Stomach (tissue), 9 donors: Measurements from ENCODE around the gene ZFP62. TPM values are rescaled to one million over a fixed set of nuclear protein-coding genes. Genes with fewer than 3 reads are reported as not detected.

Experiments
- DNase-seq, 2 donors: peaks; one replicate each; pipeline versions ENCODE4 v3.0.0 to v3.0.0-alpha.2; 2013 to 2019
- H3K27ac ChIP-seq, 5 donors: fragments of 200-600 bp in 4 of 5; sonication (generic) in 4 of 5; one replicate each; pipeline ENCODE4 v1.5.1; 2013 to 2019; ENCODE audit warnings: mild to moderate bottlenecking in 1 of 5, moderate library complexity in 1 of 5
- H3K27me3 ChIP-seq, 3 donors: fragments of 200-600 bp; sonication (generic); one replicate each; pipeline ENCODE4 v1.5.1; 2017 to 2019; ENCODE audit warnings: mixed run types in 1 of 3
- H3K36me3 ChIP-seq, 4 donors: fragments of 200-600 bp; sonication (generic); 1 replicate in 3 of 4; 2 replicates in 1 of 4; pipeline ENCODE4 v1.5.1; 2016 to 2019
- H3K4me1 ChIP-seq, 4 donors: fragments of 200-600 bp; sonication (generic); one replicate each; pipeline ENCODE4 v1.5.1; 2016 to 2019
- H3K4me3 ChIP-seq, 4 donors: fragments of 200-600 bp; sonication (generic) in 3 of 4; one replicate each; pipeline ENCODE4 v1.5.1; 2016 to 2019; ENCODE audit warnings: mild to moderate bottlenecking in 1 of 4
- H3K9me3 ChIP-seq, 4 donors: fragments of 200-600 bp; sonication (generic); one replicate each; pipeline ENCODE4 v1.5.1; 2016 to 2019
- CTCF ChIP-seq, 7 experiments: fragments of 450-650 bp in 4 of 7; fragments of 200-600 bp in 3 of 7; sonication (generic) in 3 of 7; IDR thresholded peaks; one replicate each; pipeline ENCODE4 v1.5.1; 2016 to 2019; ENCODE audit warnings: antibody characterized with exemption in 7 of 7, control low read depth in 2 of 7, mild to moderate bottlenecking in 1 of 7
- EP300 ChIP-seq: sonication (generic); formaldehyde crosslinking; IDR thresholded peaks from one replicate; pipeline ENCODE4 v1.6.1; 2017; ENCODE audit warnings: antibody characterized with exemption
- POLR2A ChIP-seq, 4 donors: fragments of 450-650 bp; IDR thresholded peaks; one replicate each; pipeline ENCODE4 v1.6.1; 2016; ENCODE audit warnings: antibody characterized with exemption in 4 of 4, control low read depth in 2 of 4, mild to moderate bottlenecking in 1 of 4, moderate library complexity in 1 of 4
- POLR2AphosphoS5 ChIP-seq, 3 donors: sonication (generic); formaldehyde crosslinking; IDR thresholded peaks; one replicate each; pipeline ENCODE4 v1.6.1; 2016; ENCODE audit warnings: antibody characterized with exemption in 3 of 3
- whole genome bisulfite sequencing, 5 donors: extraction: QIAGEN DNeasy Blood & Tissue Kit in 3 of 5; methylation state at CpG; one replicate each; pipeline versions ENCODE4 v1.1.5 to v1.1.7; 2013 to 2018; 5-methylcytosine and 5-hydroxymethylcytosine counted together
- intact Hi-C: fragments of 100-400 bp; cut with DNase I; formaldehyde crosslinking; loops from one replicate; pipeline ENCODE4 v1.15.1; 2023; ENCODE audit warnings: low total_unique reads
- polyA plus RNA-seq, 3 donors: library from polyadenylated mRNA; stranded (reverse); fragments of 200-250 nt; gene quantifications; one replicate each; pipeline ENCODE4 v1.2.3, GENCODE V29; 2013
- total RNA-seq, 5 donors: library from RNA; depleted of rRNA; stranded (reverse); fragments of >200 nt; gene quantifications; one replicate each; pipeline versions ENCODE4 v1.1.0 to v1.2.3, GENCODE V29; 2014 to 2016
- donor health status: healthy with polysubstance abuse.
- donor health status: Bipolar disorder and iron deficiency.
- donor health status: healthy.

ZFP62 gene
- total and polyA plus RNA-seq, 8 donors, result 7.8 to 46.9 (median 16.2) TPM

DNA sequence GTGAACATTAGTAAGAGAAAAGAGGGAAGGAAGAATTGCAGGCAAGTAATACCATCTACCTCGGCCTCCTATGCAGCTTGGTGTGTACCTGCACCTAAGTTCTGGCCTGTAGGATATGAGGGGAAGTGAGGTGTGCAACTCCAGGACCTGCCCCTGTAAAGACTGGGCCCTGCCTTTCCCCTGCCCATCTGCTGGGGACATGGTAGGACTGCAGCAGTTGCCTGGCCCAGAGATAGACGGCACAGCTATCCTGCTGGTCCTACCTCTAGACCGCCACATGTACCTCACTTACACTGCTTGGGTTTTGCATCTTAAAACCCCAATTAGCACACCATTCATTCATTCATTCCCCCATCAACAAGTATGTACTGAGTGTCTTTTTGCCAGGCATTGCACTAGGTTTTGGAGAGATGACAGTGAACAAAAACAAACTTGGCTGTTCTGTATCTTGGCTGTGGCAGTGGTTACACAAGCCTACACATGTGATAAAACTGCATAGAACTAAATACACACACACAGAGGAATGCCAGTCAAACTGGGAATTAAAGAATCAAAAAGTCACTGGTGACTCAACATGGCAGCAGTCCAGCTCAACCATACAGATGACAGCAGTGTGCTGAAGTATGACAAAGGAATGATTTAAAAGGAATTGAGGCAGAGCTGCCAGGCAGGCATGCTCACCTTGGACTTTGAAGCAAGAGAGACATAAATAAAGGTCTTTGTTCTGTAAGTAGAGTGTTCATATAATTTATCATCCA is 35.1 kb downstream of the ZFP62 start:
- Histone ChIP-seq H3K9me3 (peaks cover 0 to 7% (median 0%) of the 10 kb centered on the region in 4 donors), H3K27me3 (no peaks in the 10 kb centered on the region), H3K36me3 (peaks cover 0 to 8% (median 0%) of the 10 kb centered on the region in 4 donors), H3K4me1 (peaks cover 18 to 55% (median 36%) of the 10 kb centered on the region in 4 donors), H3K27ac (peak overlapping the region; percentile 18 to 75 (median 60)), H3K4me3 (no peak overlapping the region)
- TF ChIP-seq POLR2A (IDR thresholded peaks at IDR 0.05) (no peak), CTCF (IDR thresholded peaks at IDR 0.05) (no peak), POLR2AphosphoS5 (IDR thresholded peaks at IDR 0.05) (peak in 2 of 3 donors; percentile 27 to 86)
- intact Hi-C loops, result no loop called here
- DNase-seq, result peak; percentile 88 to 89
- 69 to 82% (median 75%) methylated on average over 3 of the region's 3 CpGs for WGBS, 5 donors

DNA sequence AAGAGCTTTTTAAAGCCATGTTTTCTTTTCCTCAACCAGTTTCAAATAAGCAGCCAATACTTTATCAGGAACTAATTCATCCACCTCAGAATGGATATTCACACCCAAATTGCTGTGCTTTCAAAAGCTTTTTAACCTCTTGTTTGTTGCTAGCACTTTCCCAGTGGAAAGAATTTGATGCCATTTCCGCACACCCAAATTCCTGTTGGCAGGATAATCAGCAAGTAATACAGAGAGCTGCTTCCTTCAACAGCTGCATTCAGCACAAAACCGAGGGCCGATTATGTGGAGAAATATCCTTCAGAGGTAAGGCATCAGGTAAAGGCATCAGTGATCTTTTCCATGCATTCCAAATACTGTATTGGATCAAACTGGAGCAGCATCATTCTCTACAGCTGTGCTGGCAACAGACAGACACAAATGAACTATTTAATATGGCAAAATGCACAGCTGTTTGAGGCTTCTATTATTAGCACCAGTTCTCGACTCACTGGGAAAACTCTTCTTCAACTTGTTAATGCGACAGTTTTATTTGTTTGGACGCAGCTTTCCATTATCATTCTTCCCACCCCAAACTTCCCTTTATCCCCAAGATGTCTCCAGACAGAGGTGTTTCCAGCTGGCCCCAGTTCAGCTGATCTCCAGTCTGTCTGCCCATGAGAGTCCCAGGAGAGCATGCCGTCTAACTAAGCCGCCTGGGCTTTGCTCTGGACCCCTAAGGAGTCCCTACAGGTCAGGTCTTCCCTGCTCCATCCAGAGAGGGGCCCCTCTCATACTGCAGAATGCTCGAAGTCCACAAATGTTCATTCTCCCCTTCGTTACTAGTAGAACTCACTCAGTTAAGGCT is 36.2 kb downstream of the ZFP62 start:
- peaks cover 0 to 7% (median 0%) of the 10 kb centered on the region in 4 donors for H3K36me3 ChIP-seq
- no peak for DNase-seq
- peaks cover 0 to 7% (median 0%) of the 10 kb centered on the region in 4 donors for H3K9me3 ChIP-seq
- no peak for TF ChIP-seq EP300
- TF ChIP-seq POLR2A (IDR thresholded peaks at IDR 0.05), result no peak
- no peak for TF ChIP-seq CTCF (IDR thresholded peaks at IDR 0.05)
- no peak for TF ChIP-seq POLR2AphosphoS5 (IDR thresholded peaks at IDR 0.05)
- H3K27me3 ChIP-seq, result no peaks in the 10 kb centered on the region
- no peak overlapping the region for H3K4me3 ChIP-seq
- intact Hi-C loops, result no loop called here
- 55 to 74% (median 71%) methylated on average over 10 of the region's 10 CpGs for WGBS, 5 donors
- H3K27ac ChIP-seq, result peak overlapping the region; percentile 18 to 75 (median 60)
- H3K4me1 ChIP-seq, result peaks cover 11 to 58% (median 30%) of the 10 kb centered on the region in 4 donors

DNA sequence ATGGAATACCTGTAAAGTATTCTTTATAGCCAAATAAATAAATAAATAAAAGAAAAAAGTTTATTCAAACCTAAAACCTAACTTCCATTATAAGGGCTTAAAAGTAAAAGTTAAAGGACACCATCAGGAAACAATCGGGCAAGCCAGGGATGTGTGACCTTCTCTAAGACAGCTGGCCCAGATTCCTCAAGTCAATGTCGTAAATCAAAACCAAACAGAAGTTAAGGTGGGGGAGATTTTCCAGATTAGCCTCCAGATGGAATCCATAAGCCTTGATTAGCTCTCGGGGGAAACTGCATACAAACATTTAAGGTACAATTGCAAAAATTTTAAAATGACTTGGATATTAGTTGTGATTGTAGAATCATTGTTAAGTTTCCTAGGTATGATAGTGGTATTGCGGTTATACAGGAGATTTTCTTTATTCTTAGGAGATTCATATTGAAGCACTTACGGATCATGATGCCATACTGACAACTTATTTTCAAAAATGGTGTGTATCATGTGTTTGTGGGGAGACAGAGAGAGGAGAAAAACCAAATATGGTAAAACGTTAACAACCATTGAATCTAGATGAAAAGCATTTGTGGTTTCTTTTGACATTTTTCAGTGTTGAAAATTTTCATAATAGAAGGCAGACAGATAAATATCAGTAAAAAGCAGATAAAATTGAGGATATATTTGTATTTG is 37.0 kb downstream of the ZFP62 start:
- H3K4me1 ChIP-seq, result peaks cover 8 to 53% (median 23%) of the 10 kb centered on the region in 4 donors
- no peak overlapping the region for H3K4me3 ChIP-seq
- intact Hi-C loops, result no loop called here
- no peak for TF ChIP-seq EP300
- no peak for TF ChIP-seq CTCF (IDR thresholded peaks at IDR 0.05)
- no peak for TF ChIP-seq POLR2A (IDR thresholded peaks at IDR 0.05)
- no peak for TF ChIP-seq POLR2AphosphoS5 (IDR thresholded peaks at IDR 0.05)
- 62 to 73% (median 71%) methylated on average over 6 of the region's 6 CpGs for WGBS, 5 donors
- H3K27ac ChIP-seq, result peak overlapping the region in 3 of 5 donors; percentile 57 to 75 (median 60)
- DNase-seq, result no peak
- no peaks in the 10 kb centered on the region for H3K36me3 ChIP-seq
- no peaks in the 10 kb centered on the region for H3K27me3 ChIP-seq
- H3K9me3 ChIP-seq, result peaks cover 0 to under 1% (median 0%) of the 10 kb centered on the region in 4 donors

GRCh38 chr5:180823346-180823745 is 37.7 kb downstream of the ZFP62 start:
- Histone ChIP-seq H3K4me3 (no peak overlapping the region), H3K27ac (no peak overlapping the region), H3K27me3 (no peaks in the 10 kb centered on the region), H3K9me3 (no peaks in the 10 kb centered on the region), H3K36me3 (no peaks in the 10 kb centered on the region), H3K4me1 (peaks cover 8 to 57% (median 26%) of the 10 kb centered on the region in 4 donors)
- no peak for DNase-seq
- 77 to 84% (median 80%) methylated on average over 5 to 7 of the region's 7 CpGs for WGBS, 5 donors
- TF ChIP-seq POLR2A (IDR thresholded peaks at IDR 0.05) (no peak), POLR2AphosphoS5 (IDR thresholded peaks at IDR 0.05) (no peak), CTCF (IDR thresholded peaks at IDR 0.05) (no peak), EP300 (no peak)
- intact Hi-C loops, result no loop called here
